ENCODE data around the gene MRGPRD. TPM values are rescaled to one million over a fixed set of nuclear protein-coding genes. Genes with fewer than 3 reads are reported as not detected.

MRGPRD gene
- total RNA-seq, 1 donor from 2014 or later = not detected

GRCh38 chr11:69005631-69006368 lies 25.0 kb upstream of the MRGPRD start:
- Histone ChIP-seq H3K79me2 (ENCODE audit: low read depth) (no peaks in the 10 kb centered on the region), H3K4me3 (no peak overlapping the region), H3K4me2 (no peak overlapping the region), H3K4me1 (peaks cover 3% of the 10 kb centered on the region), H3F3A (ENCODE audit: low read depth) (no peaks in the 10 kb centered on the region), H4K20me1 (ENCODE audit: low read depth) (no peaks in the 10 kb centered on the region), H3K36me3 (no peaks in the 10 kb centered on the region), H2AFZ (replicated peaks) (no peak overlapping the region), H3K9me3 (ENCODE audit: low read depth) (no peaks in the 10 kb centered on the region), H3K27ac (no peak overlapping the region), H3K9ac (no peak overlapping the region), H3K27me3 (no peaks in the 10 kb centered on the region)
- TF ChIP-seq EZH2 (IDR thresholded peaks at IDR 0.05) = no peak
- TF ChIP-seq CTCF (IDR thresholded peaks at IDR 0.05) = no peak
- TF ChIP-seq EZH2phosphoT487 (IDR thresholded peaks at IDR 0.05) = no peak
- no peaks in the 10 kb centered on the region for H3K9me3 Mint-ChIP-seq
- no peaks in the 10 kb centered on the region for H3K36me3 Mint-ChIP-seq
- H3K27ac Mint-ChIP-seq = no peak overlapping the region
- H3K4me1 Mint-ChIP-seq = peaks cover 25% of the 10 kb centered on the region
- peaks cover 6% of the 10 kb centered on the region for H3K27me3 Mint-ChIP-seq (ENCODE audit: insufficient read depth, low read depth)
- H3K4me3 Mint-ChIP-seq = no peak overlapping the region
- no peak for DNase-seq (ENCODE audit: low spot score)

- no peaks in the 10 kb centered on the region for H3F3A ChIP-seq (ENCODE audit: low read depth)
- H4K20me1 ChIP-seq (ENCODE audit: low read depth) = no peaks in the 10 kb centered on the region
- no peak for TF ChIP-seq EZH2phosphoT487 (IDR thresholded peaks at IDR 0.05)
Observed at GRCh38 chr11:69005183-69005630, 24.4 kb upstream of the MRGPRD start.

GRCh38 chr11:69004411-69005182 lies 23.8 kb upstream of the MRGPRD start:
- no peaks in the 10 kb centered on the region for H3K9me3 Mint-ChIP-seq
- no peak overlapping the region for H3K9ac ChIP-seq
- H3K4me1 ChIP-seq = no peaks in the 10 kb centered on the region
- no peaks in the 10 kb centered on the region for H3K36me3 ChIP-seq
- H3K4me3 ChIP-seq = no peak overlapping the region
- H3K36me3 Mint-ChIP-seq = no peaks in the 10 kb centered on the region
- H3K9me3 ChIP-seq (ENCODE audit: low read depth) = no peaks in the 10 kb centered on the region
- no peak overlapping the region for H3K4me2 ChIP-seq
- no peak overlapping the region for H3K27ac Mint-ChIP-seq
- TF ChIP-seq EZH2phosphoT487 (IDR thresholded peaks at IDR 0.05) = no peak
- no peak for TF ChIP-seq CTCF (IDR thresholded peaks at IDR 0.05)
- no peak for TF ChIP-seq EZH2 (IDR thresholded peaks at IDR 0.05)
- no peaks in the 10 kb centered on the region for H3K27me3 ChIP-seq
- no peaks in the 10 kb centered on the region for H3F3A ChIP-seq (ENCODE audit: low read depth)
- peaks cover 25% of the 10 kb centered on the region for H3K4me1 Mint-ChIP-seq
- no peak overlapping the region for H2AFZ ChIP-seq (replicated peaks)
- peaks cover 6% of the 10 kb centered on the region for H3K27me3 Mint-ChIP-seq (ENCODE audit: insufficient read depth, low read depth)
- DNase-seq (ENCODE audit: low spot score) = no peak
- no peak overlapping the region for H3K4me3 Mint-ChIP-seq
- H3K79me2 ChIP-seq (ENCODE audit: low read depth) = no peaks in the 10 kb centered on the region
- no peak overlapping the region for H3K27ac ChIP-seq
- H4K20me1 ChIP-seq (ENCODE audit: low read depth) = no peaks in the 10 kb centered on the region

More at GRCh38 chr11:69005183-69005630, 24.4 kb upstream of the MRGPRD start:
- Histone ChIP-seq H3K9ac (no peak overlapping the region), H3K4me3 (no peak overlapping the region), H3K27ac (no peak overlapping the region), H2AFZ (replicated peaks) (no peak overlapping the region), H3K36me3 (no peaks in the 10 kb centered on the region), H3K79me2 (ENCODE audit: low read depth) (no peaks in the 10 kb centered on the region), H3K9me3 (ENCODE audit: low read depth) (no peaks in the 10 kb centered on the region), H3K27me3 (no peaks in the 10 kb centered on the region), H3K4me2 (no peak overlapping the region), H3K4me1 (no peaks in the 10 kb centered on the region)
- Mint-ChIP-seq H3K9me3 (no peaks in the 10 kb centered on the region), H3K27ac (no peak overlapping the region), H3K4me3 (peak overlapping the region; percentile 59), H3K4me1 (peaks cover 25% of the 10 kb centered on the region), H3K27me3 (ENCODE audit: insufficient read depth, low read depth) (peaks cover 6% of the 10 kb centered on the region), H3K36me3 (no peaks in the 10 kb centered on the region)
- DNase-seq (ENCODE audit: low spot score) = no peak

All from neural progenitor cell (in vitro differentiated cells).